GM18499 (cell line): ENCODE results near the gene TMPO.
"Not testable (repeated sequence)": the region's sequence is repeated elsewhere in the genome, so short reads cannot be mapped to it uniquely, and the experiment has no call there.

Experiments used
- ATAC-seq: cut with Tn5 transposase; IDR thresholded peaks from one replicate; pipeline ENCODE4 v1.9.1; 2021; ENCODE audit warnings: moderate number of reproducible peaks; ENCODE audit not compliant: insufficient read depth, unreplicated experiment

TMPO gene, protein sequence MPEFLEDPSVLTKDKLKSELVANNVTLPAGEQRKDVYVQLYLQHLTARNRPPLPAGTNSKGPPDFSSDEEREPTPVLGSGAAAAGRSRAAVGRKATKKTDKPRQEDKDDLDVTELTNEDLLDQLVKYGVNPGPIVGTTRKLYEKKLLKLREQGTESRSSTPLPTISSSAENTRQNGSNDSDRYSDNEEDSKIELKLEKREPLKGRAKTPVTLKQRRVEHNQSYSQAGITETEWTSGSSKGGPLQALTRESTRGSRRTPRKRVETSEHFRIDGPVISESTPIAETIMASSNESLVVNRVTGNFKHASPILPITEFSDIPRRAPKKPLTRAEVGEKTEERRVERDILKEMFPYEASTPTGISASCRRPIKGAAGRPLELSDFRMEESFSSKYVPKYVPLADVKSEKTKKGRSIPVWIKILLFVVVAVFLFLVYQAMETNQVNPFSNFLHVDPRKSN

DNA sequence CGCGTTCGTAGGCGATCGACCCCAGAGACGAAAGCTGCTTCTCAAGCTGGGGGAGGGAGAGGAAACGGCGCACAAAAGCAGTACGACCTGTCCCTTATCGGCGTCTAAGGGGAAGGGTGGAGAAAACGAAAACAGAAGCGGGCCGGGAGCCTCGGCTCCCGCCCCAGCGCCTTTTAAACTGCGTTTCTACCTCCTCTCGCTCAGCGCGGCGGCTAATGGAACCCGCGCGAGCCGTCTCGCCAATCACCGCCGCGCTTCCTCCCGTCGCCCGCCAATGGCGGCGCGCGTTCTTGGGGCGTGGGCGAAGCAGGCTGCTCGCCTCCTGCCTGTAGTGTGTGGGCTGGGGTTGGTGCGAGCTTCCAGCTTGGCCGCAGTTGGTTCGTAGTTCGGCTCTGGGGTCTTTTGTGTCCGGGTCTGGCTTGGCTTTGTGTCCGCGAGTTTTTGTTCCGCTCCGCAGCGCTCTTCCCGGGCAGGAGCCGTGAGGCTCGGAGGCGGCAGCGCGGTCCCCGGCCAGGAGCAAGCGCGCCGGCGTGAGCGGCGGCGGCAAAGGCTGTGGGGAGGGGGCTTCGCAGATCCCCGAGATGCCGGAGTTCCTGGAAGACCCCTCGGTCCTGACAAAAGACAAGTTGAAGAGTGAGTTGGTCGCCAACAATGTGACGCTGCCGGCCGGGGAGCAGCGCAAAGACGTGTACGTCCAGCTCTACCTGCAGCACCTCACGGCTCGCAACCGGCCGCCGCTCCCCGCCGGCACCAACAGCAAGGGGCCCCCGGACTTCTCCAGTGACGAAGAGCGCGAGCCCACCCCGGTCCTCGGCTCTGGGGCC is at the start of gene TMPO:
TSS of gene TMPO (plus strand) at position 304 of the 824 bp plus-strand sequence. CDS start at position 582, 278 bp downstream.
- peak; percentile 60 for ATAC-seq

DNA sequence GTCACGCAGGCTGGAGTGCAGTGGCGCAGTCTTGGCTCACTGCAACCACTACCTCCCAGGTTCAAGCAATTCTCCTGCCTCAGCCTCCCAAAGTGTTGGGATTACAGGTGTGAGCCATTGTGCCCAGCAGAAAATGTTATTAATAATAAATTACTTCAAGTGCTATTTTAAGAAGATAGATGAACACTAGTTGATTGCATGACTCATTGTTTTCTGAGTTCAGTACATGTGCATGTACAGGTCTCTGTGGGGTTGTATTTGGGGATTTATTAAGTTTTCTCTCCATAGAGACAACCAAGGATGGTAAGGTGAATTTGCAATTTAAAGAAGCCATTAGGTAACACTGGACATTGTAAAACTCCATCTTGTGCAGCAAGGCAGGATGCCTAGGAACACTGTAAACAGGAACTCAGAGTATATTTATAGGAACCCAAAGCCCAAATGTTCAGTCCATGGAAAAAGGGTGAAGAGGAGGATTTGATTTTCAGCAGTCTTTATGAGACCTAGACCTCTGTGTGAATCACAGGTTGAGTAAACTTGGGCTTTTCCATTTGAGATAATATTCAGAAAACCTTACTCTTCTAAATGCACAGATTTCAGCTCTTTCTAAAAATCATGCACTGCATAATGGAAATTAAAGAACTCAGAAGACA is 49.3 kb upstream of the TMPO start:
- ATAC-seq, result no peak

DNA sequence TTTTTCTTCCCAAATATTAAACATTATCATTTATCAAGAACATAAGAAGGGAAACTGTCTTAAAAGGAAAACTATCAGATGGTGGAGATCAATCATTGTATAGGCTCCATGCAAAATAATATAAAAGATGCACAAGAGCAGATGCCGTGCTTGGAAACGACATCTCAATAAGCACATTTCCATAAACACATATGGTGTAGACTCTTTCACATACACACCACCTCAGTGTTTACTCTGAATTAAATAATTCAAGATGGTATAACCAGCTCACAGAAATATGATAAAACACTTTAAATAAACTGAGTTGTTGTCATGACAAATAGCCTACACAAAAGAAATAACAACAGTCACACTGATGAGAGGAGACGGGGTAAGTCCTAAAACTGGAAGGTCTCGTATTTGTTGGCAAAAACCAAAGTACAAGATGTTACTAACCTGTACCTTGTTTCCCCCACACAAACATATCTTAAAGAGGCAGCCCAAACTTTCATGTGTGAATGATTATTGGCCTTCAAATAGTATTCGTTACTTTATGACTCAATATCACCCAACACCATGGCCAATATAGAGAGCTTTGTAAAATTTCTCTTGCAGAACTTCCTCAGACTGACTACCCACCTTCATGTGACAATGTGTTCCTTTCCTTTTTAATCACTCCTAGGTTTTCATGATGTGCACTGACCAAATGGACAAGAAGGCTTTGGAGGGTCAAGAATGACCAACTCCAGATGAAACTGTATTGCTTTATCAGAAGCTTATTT is 48.6 kb upstream of the TMPO start:
- ATAC-seq, result no peak

DNA sequence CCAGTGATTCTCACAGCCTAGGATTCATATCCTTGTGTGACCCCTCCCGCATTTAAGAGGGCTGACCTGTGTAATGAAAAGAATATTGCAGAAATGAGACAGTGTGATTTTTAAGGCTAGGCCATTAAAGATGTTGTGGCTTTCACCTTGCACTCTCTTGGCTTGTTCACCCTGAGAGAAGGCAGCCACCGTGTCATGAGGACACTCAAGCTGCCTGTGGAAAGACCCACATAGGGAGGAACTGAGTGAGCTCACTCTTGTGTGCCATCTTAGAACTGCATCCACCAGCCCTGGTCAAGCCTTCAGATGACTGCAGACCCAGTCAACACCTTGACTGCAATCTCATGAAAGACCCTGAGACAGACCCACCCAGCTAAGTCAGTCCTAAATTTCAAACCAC is 46.3 kb upstream of the TMPO start:
- ATAC-seq, result no peak

DNA sequence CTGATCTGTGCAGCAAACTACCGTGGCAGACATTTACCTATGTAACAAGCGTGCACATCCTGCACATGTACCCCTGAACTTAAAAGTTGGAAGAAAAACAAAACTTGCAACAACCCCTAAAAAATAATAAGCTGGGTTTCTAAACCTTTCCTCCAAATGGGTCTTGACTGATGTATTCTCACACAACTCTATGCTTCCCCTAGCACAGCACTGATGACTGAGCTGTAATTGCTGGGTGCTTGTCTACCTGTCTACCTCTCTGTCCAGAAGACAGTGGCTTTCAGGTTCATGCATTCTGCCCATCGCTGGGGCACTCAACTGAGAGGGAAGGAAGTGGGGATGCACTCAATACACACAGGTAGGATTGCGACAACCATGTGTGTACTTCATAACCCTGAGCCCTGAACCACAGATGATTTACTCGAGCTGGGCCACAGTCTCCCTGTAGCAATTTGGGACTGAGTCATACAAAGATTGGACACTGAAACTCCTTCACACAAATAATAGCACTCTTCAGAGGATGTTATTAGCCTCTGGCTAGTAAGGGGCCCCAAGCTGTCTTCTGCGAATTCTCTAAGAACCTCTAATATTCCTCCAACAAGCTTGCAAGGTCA is 44.8 kb upstream of the TMPO start:
- peak; percentile 51 for ATAC-seq

DNA sequence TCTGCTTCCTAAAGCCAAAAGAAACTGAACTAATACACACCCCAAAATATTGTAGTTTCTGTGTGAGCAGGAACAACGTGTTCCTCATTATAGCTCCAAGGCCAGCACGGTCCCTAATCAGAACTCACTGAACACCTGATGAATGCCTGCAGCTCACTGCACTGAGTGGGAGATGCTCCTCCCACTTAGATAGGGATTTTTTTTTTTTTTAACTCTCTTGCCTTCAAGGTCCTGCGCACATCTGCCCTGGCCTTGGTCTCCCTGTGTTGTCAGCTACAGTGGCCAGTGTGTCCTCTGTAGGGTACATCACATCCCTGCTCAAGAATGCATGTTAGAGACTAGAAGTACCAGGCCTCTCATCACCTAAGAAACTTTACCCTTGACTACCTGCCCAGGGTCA is 44.3 kb upstream of the TMPO start:
- ATAC-seq, result peak; percentile 14

DNA sequence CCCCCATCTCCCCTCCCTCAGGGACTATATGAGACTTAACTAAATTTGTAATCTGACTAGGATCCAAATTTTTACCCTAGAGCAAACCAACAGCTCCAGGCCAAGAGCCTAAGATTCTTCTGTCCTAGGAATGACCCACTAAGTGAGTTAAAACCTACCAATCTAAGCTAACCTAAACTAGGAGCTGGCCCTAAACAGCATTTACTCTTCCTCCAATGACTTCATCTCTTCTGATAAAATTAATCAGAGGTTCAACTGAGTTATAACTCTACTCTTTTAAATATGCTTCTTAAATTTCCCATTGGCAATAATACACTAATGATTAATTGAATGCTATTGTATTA is 39.9 kb upstream of the TMPO start:
- no peak for ATAC-seq

DNA sequence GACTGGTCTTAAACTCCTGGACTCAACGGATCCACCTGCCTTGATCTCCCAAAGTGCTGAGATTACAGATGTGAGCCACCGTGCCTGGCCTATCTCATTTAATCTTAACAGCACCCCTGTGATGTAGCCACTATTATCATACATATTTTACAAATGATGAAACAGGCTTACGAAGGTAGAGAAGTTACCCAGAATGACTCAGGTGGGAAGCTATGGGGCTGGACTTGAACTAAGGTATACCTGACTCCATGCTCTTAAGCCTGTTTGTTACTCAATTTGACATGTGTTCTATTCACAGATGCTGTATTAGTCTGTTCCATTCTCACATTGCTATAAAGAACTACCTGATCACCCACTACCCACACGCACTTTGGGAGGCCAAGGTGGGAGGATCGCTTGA is 36.8 kb upstream of the TMPO start:
- ATAC-seq, result no peak

DNA sequence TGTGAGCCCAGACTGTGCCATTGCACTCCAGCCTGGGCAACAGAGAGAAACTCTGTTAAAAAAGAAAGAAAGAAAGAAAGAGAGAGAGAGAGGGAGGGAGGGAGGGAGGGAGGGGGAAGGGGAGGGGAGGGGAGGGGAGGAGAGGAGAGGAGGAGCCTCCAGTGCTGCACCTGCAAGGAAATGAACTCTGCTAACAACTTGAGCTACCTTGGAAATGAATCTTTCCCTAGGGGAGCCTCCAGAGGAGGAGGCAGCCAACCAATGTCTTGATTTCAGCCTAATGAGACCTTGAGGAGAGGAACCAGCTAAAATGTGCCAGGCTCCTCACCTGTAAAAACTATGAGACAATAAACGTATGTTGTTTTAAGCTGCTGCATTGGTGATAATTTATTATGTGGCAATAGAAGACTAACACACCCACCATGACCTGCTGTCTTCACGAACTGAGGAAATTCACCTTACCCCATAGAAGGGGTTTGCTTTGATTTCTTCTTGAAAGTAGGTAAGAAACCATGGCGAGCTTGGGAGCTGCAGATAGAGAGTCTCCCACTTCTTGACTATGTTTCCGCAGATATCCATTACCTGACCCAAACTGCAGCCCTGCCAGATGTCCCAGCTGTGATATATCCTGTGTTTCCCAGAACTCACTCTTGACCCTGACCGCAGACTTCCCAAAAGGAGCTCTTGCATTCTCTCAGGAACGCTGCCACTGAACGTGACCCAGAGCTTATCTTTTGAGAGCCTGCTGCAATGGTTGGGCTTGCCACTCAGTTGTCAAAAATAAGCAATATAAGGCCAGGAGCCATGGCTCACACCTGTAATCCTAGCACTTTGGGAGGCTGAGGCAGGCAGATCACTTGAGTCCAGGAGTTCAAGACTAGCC is 31.5 kb upstream of the TMPO start:
- ATAC-seq, result no peak

DNA sequence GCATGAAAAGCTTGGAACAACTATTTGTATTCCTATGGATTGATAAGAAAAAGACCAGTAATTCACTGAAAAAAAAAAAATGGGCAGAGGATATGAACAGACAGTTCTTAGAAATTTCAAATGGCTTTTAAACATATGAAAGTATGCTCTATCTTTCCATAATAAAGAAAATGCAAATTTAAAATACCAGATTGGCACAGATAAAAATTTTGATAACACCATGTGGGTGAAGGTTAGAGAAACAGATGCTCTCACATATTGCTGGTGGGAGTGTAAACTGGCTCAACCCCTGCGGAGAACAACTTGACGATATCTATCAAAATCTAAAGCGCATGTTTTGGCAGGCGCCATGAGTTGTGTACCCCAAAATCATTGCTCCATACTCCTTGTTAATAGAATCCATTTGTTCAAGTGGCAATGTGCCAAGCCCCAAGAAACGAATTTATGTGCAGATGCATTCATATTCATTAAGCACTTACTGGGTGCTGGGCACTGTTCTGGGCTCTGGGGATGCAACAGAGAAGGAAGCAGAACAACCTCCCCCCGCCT is 29.5 kb upstream of the TMPO start:
- no peak for ATAC-seq

DNA sequence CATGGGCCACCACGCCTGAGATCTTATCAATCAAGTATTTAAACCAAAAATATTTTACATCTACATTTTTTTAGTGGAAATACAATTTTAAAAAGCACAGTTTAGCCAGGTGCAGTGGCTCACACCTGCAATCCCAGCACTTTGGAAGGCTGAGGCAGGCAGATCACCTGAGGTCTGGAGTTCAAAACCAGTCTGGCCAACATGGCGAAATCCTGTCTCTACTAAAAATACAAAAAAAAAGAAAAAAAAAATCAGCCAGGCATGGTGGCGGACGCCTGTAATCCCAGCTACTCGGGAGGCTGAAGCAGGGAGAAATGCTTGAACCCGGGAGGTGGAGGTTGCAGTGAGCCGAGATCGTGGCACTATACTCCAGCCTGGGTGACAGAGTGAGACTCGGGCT is 27.0 kb upstream of the TMPO start:
- not testable (repeated sequence) for ATAC-seq

DNA sequence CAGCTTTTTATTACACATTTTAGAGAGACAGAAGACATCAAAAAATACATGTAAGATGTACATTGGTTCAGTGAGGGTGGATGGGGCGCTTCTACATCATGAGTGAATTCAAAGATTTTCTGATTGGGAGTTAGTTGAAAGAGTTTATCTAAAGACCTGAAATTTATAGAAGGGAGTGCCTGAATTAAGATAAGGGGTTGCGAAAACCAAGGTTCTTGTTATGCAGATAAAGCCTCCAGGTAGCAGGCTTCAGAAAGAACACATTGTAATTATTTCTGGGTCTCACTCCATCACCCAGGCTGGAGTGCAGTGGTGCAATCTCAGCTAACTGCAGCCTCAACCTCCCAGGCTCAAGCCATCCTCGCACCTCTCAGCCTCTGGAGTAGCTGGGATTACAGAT is 26.2 kb upstream of the TMPO start:
- no peak for ATAC-seq

DNA sequence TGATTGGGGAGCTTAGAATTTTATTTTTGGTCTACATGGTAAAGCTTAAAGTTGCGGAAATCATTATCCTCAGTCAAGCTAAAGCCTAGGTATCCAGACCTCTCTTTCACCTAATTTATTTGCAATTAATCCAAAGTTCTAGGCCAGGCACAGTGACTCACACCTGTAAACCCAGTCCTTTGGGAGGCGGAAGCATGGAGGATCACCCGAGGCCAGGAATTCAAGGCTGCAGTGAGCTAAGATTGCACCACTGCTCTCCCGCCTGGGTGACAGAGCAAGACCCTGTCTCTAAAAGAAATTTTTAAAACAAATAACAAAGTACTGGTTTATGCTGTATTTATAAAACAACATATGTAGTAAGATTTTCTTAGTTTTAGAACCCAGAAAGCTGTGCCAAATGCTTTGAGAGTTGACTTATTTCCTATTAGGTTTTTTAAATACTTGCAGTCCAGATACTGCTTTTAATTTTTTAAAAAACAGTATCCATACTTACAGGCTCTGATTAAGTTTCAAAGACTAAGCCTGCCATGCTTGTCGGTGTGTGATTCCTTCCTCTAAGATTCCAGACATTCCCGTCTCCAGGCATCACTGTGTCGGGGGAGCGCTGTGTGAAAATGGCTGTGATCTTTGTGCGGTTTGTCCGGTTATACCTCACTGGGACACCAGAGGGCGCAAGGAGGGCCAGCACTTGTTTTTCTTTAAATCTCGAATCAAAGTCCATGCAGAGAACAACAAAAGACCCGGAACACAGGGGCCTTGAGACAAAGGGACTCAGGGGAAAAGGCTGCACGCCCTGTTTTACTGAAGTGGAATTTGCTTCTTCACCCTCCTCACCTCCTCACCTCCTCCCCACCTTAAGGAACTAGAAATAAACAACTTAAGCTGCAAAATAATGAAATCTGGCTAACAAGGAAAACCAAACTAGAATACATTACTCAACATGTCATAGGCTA is 24.6 kb upstream of the TMPO start:
- ATAC-seq, result peak; percentile 85

DNA sequence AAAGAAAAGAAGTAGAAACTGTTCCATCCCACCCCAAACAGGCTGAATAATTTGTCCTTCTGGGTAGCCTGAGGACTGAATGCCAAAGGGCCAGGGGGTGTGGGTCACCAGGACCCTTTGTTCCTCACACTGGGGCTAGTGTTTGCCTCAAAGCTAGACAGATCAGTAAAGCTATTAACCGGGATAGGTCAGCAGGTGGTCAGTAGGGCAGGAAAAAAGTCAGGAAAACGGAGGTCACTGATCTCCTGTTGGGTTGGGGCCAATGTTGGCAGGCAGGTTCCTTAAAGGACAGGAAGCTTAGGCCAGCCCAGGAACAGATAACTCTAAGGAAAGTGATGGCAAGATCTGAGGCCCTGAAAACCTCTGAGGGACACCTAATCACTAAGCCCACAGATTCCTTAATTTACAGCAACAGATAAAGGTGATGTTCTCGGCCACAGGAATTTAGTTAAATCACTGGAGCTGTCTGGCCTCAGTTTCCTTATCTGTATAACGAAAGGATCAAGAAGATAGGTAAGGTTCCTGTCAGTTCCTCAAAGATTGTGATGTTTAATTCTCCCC is 22.7 kb upstream of the TMPO start:
- ATAC-seq, result no peak

DNA sequence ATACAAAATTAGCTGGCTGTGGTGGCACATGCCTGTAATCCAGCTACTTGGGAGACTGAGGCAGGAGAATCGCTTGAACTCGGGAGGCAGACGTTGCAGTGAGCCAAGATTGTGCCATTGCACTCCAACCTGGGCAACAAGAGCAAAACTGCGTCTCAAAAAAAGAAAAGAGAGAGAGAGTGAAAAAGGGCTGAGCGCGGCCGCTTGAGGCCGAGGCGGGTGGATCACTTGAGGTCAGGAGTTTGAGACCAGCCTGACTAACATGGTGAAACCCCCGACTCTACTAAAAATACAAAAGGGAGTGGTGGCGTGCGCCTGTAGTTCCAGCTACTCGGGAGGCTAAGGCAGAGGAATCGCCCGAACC is 14.1 kb upstream of the TMPO start:
- not testable (repeated sequence) for ATAC-seq

DNA sequence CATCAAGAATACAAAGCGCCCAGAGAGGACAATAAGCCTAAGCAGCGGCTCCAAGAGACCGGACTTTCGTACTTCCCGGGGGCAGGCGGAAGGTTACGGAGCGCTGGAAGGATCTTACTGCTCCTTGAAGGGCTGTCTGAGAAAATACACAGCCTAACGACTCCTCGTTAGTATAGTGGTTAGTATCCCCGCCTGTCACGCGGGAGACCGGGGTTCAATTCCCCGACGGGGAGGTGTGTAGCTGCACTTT is 12.1 kb upstream of the TMPO start:
- peak; percentile 57 for ATAC-seq

DNA sequence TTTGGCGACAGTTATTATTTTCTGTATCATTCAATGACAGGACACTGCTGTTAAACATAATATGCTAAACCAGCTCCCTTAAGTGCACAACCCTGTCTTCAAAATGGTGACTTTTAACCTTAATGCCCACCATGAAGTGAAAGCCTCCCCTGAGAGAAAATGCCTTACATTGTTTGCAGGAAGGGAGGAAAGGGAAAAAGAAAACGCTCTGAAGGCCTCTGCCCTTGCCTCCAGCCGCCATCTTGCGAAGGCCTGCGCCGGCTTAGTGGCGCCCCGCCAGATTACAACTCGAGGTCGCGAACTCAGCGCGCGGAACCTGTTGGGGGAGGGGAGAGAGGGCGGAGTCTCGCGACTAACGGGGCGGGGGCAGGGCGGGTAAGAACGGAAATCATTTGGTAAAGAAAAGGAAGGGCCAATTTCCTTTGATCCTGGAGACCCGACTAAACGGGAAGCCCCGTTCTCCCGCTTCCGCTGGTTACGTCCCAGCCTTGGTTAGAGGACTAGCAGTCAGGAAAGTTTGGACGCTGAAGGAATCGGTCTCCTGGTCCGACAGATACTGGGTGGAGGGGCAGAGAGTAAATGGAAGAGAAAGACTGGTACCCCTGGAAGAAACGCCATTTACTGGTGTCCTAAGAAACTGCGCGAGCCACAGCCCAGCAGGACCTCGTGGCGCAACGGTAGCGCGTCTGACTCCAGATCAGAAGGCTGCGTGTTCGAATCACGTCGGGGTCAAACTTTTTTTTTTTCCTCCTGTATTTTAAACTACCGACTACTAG is 11.6 kb upstream of the TMPO start:
- ATAC-seq, result peak; percentile 46
